ENCODE results near the gene URGCP.

GRCh38 chr7:43876241-43876640 lies 30.2 kb downstream of the URGCP start:
- TF ChIP-seq CTCF (IDR thresholded peaks at IDR 0.05) (no peak), REST (IDR thresholded peaks at IDR 0.05; ENCODE audit: low read depth, low read length) (no peak), USF2 (IDR thresholded peaks at IDR 0.05; ENCODE audit: borderline replicate concordance, low read depth, low read length) (no peak), MXI1 (IDR thresholded peaks at IDR 0.05; ENCODE audit: low read depth, low read length) (no peak), POLR2AphosphoS5 (IDR thresholded peaks at IDR 0.05; ENCODE audit: low read depth, low read length) (no peak), RAD21 (IDR thresholded peaks at IDR 0.05; ENCODE audit: low read length) (no peak), GABPA (IDR thresholded peaks at IDR 0.05; ENCODE audit: low read depth) (no peak)
- TF ChIP-seq, protein P1, sequence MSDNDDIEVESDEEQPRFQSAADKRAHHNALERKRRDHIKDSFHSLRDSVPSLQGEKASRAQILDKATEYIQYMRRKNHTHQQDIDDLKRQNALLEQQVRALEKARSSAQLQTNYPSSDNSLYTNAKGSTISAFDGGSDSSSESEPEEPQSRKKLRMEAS (IDR thresholded peaks at IDR 0.05; ENCODE audit: low read depth) = no peak
- TF ChIP-seq, protein P2, sequence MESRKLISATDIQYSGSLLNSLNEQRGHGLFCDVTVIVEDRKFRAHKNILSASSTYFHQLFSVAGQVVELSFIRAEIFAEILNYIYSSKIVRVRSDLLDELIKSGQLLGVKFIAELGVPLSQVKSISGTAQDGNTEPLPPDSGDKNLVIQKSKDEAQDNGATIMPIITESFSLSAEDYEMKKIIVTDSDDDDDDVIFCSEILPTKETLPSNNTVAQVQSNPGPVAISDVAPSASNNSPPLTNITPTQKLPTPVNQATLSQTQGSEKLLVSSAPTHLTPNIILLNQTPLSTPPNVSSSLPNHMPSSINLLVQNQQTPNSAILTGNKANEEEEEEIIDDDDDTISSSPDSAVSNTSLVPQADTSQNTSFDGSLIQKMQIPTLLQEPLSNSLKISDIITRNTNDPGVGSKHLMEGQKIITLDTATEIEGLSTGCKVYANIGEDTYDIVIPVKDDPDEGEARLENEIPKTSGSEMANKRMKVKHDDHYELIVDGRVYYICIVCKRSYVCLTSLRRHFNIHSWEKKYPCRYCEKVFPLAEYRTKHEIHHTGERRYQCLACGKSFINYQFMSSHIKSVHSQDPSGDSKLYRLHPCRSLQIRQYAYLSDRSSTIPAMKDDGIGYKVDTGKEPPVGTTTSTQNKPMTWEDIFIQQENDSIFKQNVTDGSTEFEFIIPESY (IDR thresholded peaks at IDR 0.05; ENCODE audit: borderline replicate concordance, low read depth) = no peak

All from SK-N-SH (cell line).